ENCODE results near the gene HINT1.

Gene HINT1

DNA sequence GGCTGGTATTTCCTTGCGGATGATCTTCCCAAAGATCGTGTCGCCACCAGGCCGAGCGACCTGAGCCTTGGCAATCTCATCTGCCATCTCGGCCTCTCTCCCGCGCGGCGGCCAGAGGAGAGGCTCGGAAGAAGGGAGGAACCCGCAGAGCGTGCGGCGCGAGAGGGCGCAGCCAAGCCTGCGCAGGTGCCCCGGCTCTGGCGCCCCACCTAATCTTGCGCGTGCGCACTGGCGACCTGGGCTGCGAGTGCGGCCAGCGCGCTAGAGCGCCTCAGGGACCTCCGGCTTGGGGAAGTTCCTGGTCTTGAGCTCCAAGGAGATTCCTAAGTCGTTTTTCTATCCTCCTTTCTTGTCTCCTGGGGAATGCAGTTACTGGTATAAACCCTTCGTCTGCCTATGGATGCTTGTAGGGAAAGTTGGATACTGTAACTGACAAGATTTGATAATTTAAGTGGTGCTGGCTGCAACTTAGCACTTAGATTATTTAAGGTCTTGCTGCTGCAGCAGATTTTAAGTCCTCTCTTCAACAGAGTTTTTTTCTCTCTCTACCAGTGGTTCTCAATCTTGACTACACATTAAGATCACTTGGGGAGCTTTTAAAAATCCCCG lies at the start of gene HINT1:
TSS of gene HINT1 (minus strand) at position 138 of the 609 bp plus-strand sequence. CDS start at position 87, 51 bp downstream.
- H3K27me3 Mint-ChIP-seq: no peaks in the 10 kb centered on the region
- no peaks in the 10 kb centered on the region for H3K9me3 Mint-ChIP-seq
- H3K4me1 Mint-ChIP-seq: peaks cover 18% of the 10 kb centered on the region

DNA sequence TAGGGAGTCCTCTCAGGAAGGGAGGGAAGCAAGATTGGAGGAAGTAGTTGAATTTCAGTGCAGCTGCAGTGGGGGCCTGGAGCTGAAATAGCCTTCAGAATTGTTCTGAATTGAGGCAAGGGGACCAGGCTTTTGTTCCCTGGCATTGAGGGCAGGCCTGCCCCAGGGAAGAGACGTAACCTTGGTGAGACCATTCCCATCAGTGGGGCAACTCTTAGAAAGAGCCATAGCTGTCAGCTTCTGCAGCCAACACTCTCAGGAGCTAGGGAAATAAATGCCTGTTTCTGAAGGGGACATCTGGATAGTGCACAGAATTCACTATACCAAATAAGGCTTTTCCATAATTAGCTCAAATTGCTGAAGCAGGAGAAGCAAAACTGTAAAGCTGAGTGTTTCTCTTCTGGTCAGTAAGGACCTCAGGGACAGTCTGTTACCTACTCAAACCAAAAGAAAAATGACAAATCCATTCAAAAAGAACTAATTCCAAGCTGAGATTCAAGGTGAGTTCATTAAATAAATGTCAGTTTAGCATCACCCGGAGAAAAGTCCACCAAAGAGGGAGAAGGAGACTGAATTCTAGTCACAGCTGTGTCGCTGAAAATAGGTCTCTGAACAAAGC lies 49.7 kb upstream of the HINT1 start:
- H3K27ac Mint-ChIP-seq: peak overlapping the region; percentile 84
- no peak overlapping the region for H3K4me3 Mint-ChIP-seq

More for the DNA sequence above, at the start of gene HINT1:
- ATAC-seq (ENCODE audit: low read depth) (peak; percentile 79), DNase-seq (ENCODE audit: low spot score in 2 of 2) (peak; percentile 90 to 93)
- Mint-ChIP-seq H3K27ac (peak within 1 kb of the TSS; percentile 95), H3K4me3 (peak within 1 kb of the TSS; percentile 96), H3K36me3 (peaks cover 9% of the 10 kb centered on the region)

DNA sequence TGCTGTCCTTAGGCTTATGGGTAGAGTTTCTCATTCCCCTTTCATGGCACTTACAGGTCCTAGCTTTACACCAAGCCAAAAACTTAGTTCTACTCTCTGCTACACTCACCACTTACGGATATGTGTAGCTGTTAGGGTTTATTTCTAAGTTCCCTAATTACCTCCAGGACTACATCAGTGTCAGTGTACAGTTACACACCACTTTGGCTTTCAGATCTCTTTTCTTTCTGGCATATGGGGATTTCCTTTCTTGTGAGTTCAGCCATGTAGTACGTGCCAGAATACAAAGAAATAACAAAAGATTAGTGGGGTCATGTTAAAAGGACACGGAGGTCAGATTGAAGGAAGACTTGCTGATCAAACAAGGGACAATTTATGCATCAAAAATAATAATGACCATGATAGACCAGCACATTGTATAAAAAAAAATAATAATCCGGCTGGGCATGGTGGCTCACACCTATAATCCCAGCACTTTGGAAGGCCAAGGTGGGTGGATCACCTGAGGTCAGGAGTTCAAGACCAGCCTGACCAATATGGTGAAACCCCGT lies 47.5 kb upstream of the HINT1 start:
- no peaks in the 10 kb centered on the region for H3K27me3 Mint-ChIP-seq
- H3K9me3 Mint-ChIP-seq: no peaks in the 10 kb centered on the region
- DNase-seq (ENCODE audit: low spot score in 2 of 2): peak in 1 of 2 donors; percentile 63
- peak overlapping the region; percentile 87 for H3K4me3 Mint-ChIP-seq
- H3K36me3 Mint-ChIP-seq: peaks cover 14% of the 10 kb centered on the region
- peak; percentile 53 for ATAC-seq (ENCODE audit: low read depth)
- peaks cover 51% of the 10 kb centered on the region for H3K4me1 Mint-ChIP-seq
- peak overlapping the region; percentile 99 for H3K27ac Mint-ChIP-seq

More for the DNA sequence above, 49.7 kb upstream of the HINT1 start:
- peaks cover 52% of the 10 kb centered on the region for H3K4me1 Mint-ChIP-seq
- no peak for ATAC-seq (ENCODE audit: low read depth)
- H3K36me3 Mint-ChIP-seq: peaks cover 14% of the 10 kb centered on the region
- DNase-seq (ENCODE audit: low spot score in 2 of 2): no peak
- H3K9me3 Mint-ChIP-seq: no peaks in the 10 kb centered on the region
- no peaks in the 10 kb centered on the region for H3K27me3 Mint-ChIP-seq

DNA sequence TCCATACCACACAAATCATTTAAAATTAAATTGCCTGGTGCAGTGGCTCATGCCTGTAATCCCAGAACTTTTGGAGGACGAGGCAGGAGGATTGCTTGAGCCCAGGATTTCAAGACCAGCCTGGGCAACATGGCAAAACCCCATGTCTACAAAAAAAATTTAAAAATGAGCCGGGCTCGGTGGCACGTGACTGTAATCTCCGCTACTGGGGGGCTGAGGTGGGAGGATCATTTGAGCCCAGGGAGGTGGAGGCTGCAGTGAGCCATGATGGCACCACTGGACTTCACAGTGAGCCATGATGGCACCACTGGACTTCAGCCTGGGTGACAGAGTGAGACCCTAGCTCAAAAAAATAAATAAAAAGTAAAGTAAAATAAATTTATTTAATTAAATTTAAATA lies 46.6 kb upstream of the HINT1 start:
- DNase-seq (ENCODE audit: low spot score in 2 of 2) (no peak), ATAC-seq (ENCODE audit: low read depth) (no peak)
- H3K9me3 Mint-ChIP-seq: no peaks in the 10 kb centered on the region
- H3K36me3 Mint-ChIP-seq: peaks cover 9% of the 10 kb centered on the region
- H3K27ac Mint-ChIP-seq: peak overlapping the region; percentile 99
- peak overlapping the region; percentile 87 for H3K4me3 Mint-ChIP-seq
- H3K4me1 Mint-ChIP-seq: peaks cover 48% of the 10 kb centered on the region
- no peaks in the 10 kb centered on the region for H3K27me3 Mint-ChIP-seq

DNA sequence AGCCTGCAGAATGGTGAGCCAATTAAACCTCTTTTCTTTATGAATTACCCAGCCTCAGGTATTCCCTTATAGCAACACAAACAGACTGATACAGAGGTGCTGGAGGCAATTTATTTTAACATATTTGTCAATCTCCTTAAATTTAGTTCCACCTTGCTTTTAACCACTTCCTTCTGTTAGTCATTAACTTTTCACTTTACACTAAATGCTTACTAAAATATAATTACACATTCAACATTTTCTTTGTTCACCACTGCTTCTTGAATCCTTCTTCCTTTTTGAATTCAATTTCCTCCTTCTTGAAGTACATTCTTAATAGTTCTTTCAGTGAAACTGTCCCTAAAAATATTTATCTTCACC lies 45.1 kb upstream of the HINT1 start:
- Mint-ChIP-seq H3K4me1 (peaks cover 45% of the 10 kb centered on the region), H3K4me3 (peak overlapping the region; percentile 90), H3K27ac (peak overlapping the region; percentile 99), H3K9me3 (no peaks in the 10 kb centered on the region), H3K36me3 (peaks cover 6% of the 10 kb centered on the region), H3K27me3 (no peaks in the 10 kb centered on the region)
- DNase-seq (ENCODE audit: low spot score in 2 of 2) (no peak), ATAC-seq (ENCODE audit: low read depth) (no peak)

- Mint-ChIP-seq H3K27ac (peak overlapping the region; percentile 99), H3K4me3 (peak overlapping the region; percentile 90), H3K36me3 (peaks cover 6% of the 10 kb centered on the region), H3K9me3 (no peaks in the 10 kb centered on the region), H3K4me1 (peaks cover 41% of the 10 kb centered on the region), H3K27me3 (no peaks in the 10 kb centered on the region)
- DNase-seq (ENCODE audit: low spot score in 2 of 2): peak; percentile 47 to 83
- ATAC-seq (ENCODE audit: low read depth): peak; percentile 82
These were observed 44.6 kb upstream of the HINT1 start for GRCh38 chr5:131209506-131210150.

DNA sequence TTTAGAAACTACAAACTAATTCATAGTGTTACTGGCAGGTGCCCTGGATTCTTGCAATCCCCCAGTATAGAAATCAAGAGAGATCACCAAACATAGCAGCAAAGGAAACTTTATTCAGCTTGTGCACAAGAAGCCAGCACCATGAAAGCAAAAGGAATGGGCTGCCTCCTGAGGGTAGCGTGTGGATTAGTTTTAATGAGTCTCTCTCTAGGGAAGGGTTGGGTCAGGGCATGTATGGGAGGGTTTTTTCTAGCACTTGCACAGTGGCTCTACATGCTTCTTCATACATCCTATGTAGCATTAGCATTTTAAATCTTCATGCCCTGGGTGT lies 44.1 kb upstream of the HINT1 start:
- H3K27ac Mint-ChIP-seq: peak overlapping the region; percentile 99
- DNase-seq (ENCODE audit: low spot score in 2 of 2): no peak
- no peak for ATAC-seq (ENCODE audit: low read depth)
- peaks cover 6% of the 10 kb centered on the region for H3K36me3 Mint-ChIP-seq
- no peaks in the 10 kb centered on the region for H3K9me3 Mint-ChIP-seq
- no peaks in the 10 kb centered on the region for H3K27me3 Mint-ChIP-seq
- H3K4me3 Mint-ChIP-seq: peak overlapping the region; percentile 90
- H3K4me1 Mint-ChIP-seq: peaks cover 38% of the 10 kb centered on the region

DNA sequence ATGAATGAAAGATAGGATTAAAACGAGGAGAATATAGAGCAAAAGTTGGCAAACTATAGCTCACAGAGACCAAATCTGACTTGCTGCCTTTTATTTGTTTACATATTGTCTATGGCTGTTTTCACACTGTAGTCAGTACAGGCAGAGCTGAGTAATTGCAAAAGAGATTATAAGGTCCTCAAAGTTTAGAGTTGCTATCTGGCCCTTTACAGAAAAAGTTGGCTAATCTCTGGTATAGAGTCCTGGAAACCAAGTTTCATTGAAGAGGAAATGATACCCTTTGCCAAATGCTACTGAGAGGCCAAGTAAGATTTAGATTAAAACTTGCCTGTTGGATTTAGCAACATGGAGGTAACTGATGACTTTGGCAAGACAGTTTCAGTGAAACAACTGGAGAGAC lies 41.7 kb upstream of the HINT1 start:
- no peak for ATAC-seq (ENCODE audit: low read depth)
- peak overlapping the region; percentile 6 for H3K27ac Mint-ChIP-seq
- H3K9me3 Mint-ChIP-seq: no peaks in the 10 kb centered on the region
- H3K27me3 Mint-ChIP-seq: no peaks in the 10 kb centered on the region
- no peak overlapping the region for H3K4me3 Mint-ChIP-seq
- no peaks in the 10 kb centered on the region for H3K36me3 Mint-ChIP-seq
- DNase-seq (ENCODE audit: low spot score in 2 of 2): no peak
- peaks cover 28% of the 10 kb centered on the region for H3K4me1 Mint-ChIP-seq

DNA sequence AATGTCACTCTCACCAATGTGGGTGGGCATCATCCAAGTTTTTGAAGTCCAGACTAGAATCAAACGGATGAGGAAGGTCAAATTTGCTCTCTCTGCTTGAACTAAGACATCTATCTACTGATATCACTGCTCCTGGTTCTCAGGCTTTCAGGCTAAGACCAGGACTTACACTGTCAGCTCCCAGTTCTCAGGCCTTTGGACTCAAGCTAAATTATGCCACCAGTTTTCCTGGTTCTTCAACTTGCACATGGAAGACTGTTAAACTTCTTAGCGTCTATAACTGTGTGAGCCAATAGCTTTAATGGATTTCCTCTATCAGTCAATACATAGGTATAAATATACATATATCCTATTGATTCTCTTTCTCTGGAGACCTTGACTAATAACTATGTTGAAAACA lies 41.0 kb upstream of the HINT1 start:
- Mint-ChIP-seq H3K36me3 (no peaks in the 10 kb centered on the region), H3K4me1 (peaks cover 25% of the 10 kb centered on the region)
- ATAC-seq (ENCODE audit: low read depth): no peak

GRCh38 chr5:131204964-131205363 lies 39.9 kb upstream of the HINT1 start:
- no peak for DNase-seq (ENCODE audit: low spot score in 2 of 2)
- ATAC-seq (ENCODE audit: low read depth): no peak

More for the DNA sequence above, 41.0 kb upstream of the HINT1 start:
- H3K27me3 Mint-ChIP-seq: no peaks in the 10 kb centered on the region
- H3K9me3 Mint-ChIP-seq: no peaks in the 10 kb centered on the region
- H3K4me3 Mint-ChIP-seq: no peak overlapping the region
- no peak for DNase-seq (ENCODE audit: low spot score in 2 of 2)
- H3K27ac Mint-ChIP-seq: peak overlapping the region; percentile 6

GRCh38 chr5:131200560-131200959 lies 35.5 kb upstream of the HINT1 start:
- H3K4me3 Mint-ChIP-seq: no peak overlapping the region
- H3K27ac Mint-ChIP-seq: no peak overlapping the region
- peaks cover 4% of the 10 kb centered on the region for H3K36me3 Mint-ChIP-seq
- no peak for DNase-seq (ENCODE audit: low spot score in 2 of 2)
- H3K27me3 Mint-ChIP-seq: no peaks in the 10 kb centered on the region
- ATAC-seq (ENCODE audit: low read depth): no peak
- H3K9me3 Mint-ChIP-seq: no peaks in the 10 kb centered on the region
- no peaks in the 10 kb centered on the region for H3K4me1 Mint-ChIP-seq

More at GRCh38 chr5:131204964-131205363, 39.9 kb upstream of the HINT1 start:
- Mint-ChIP-seq H3K9me3 (no peaks in the 10 kb centered on the region), H3K4me1 (peaks cover 14% of the 10 kb centered on the region), H3K27me3 (no peaks in the 10 kb centered on the region), H3K4me3 (no peak overlapping the region), H3K27ac (no peak overlapping the region), H3K36me3 (peaks cover 1% of the 10 kb centered on the region)

DNA sequence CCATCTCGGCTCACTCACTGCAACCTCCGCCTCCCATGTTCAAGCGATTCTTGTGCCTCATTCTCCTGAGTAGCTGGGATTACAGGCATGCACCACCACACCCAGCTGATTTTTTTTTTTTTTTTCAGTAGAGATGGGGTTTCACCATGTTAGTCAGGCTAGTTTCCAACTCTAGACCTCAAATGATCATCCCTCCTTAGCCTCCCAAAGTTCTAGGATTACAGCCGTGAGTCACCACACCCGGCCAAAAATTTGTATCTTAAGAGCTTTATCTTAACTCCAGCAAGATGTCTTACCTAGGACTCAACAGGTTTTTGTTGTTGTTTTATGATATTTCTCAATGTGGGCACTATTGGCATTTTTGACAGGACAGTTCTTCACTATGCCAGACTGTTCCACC lies 33.6 kb upstream of the HINT1 start:
- H3K4me3 Mint-ChIP-seq: no peak overlapping the region
- H3K27me3 Mint-ChIP-seq: no peaks in the 10 kb centered on the region
- H3K36me3 Mint-ChIP-seq: peaks cover 4% of the 10 kb centered on the region
- H3K4me1 Mint-ChIP-seq: no peaks in the 10 kb centered on the region
- H3K9me3 Mint-ChIP-seq: no peaks in the 10 kb centered on the region
- no peak overlapping the region for H3K27ac Mint-ChIP-seq
- DNase-seq (ENCODE audit: low spot score in 2 of 2) (no peak), ATAC-seq (ENCODE audit: low read depth) (no peak)

- Mint-ChIP-seq H3K9me3 (no peaks in the 10 kb centered on the region), H3K4me1 (no peaks in the 10 kb centered on the region), H3K4me3 (no peak overlapping the region), H3K27me3 (no peaks in the 10 kb centered on the region), H3K36me3 (peaks cover 7% of the 10 kb centered on the region), H3K27ac (no peak overlapping the region)
- no peak for ATAC-seq (ENCODE audit: low read depth)
- no peak for DNase-seq (ENCODE audit: low spot score in 2 of 2)
These were observed 31.3 kb upstream of the HINT1 start for GRCh38 chr5:131196331-131196730.

DNA sequence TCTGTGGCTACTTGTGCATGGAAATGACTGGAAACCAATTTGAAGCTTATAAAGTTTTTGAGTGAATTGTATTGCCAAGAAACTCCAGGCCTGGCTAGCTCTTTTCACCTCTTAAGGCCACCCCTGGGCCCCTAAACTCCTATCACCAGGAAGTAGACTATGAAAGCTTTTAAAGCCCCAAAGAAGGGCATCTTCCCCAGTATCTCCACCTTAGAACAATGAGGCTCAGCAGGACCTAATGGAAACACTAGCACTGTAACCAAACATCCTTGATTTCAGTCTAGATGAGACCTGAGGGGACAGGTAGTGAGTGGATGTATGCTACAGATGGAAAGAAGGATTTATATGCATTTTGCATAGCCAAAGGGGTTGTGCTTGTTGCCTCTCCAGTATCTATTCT lies 30.6 kb upstream of the HINT1 start:
- Mint-ChIP-seq H3K36me3 (peaks cover 7% of the 10 kb centered on the region), H3K27ac (no peak overlapping the region)

More for the DNA sequence above, 30.6 kb upstream of the HINT1 start:
- H3K9me3 Mint-ChIP-seq: no peaks in the 10 kb centered on the region
- ATAC-seq (ENCODE audit: low read depth): no peak
- H3K27me3 Mint-ChIP-seq: no peaks in the 10 kb centered on the region
- no peaks in the 10 kb centered on the region for H3K4me1 Mint-ChIP-seq
- no peak for DNase-seq (ENCODE audit: low spot score in 2 of 2)
- no peak overlapping the region for H3K4me3 Mint-ChIP-seq

All from memory B cell (primary cell).